RWPE2 (cell line): ENCODE data around the gene ATP8B3.

ENCODE experiments used
- ATAC-seq: fragments of 200-7000 bp; cut with Tn5 transposase; 3 replicates; pipeline ENCODE4 v1.9.1; 2021; ENCODE audit warnings: low read depth
- DNase-seq: peaks from one replicate; pipeline ENCODE4 v3.0.0-alpha.2; 2020; ENCODE audit warnings: low spot score
- H3K27ac ChIP-seq: fragments of 450-650 bp; 2 replicates; pipeline ENCODE4 v1.5.1; 2017; ENCODE audit warnings: mild to moderate bottlenecking; ENCODE audit not compliant: poor library complexity, severe bottlenecking
- H3K27me3 ChIP-seq: fragments of 250-450 bp; sonication (Bioruptor Pico); 2 replicates; pipeline ENCODE4 v1.5.1; 2021; ENCODE audit warnings: mild to moderate bottlenecking, moderate library complexity; ENCODE audit not compliant: insufficient read depth, poor library complexity, severe bottlenecking
- H3K36me3 ChIP-seq: fragments of 250-450 bp; sonication (Bioruptor Pico); 2 replicates; pipeline ENCODE4 v1.5.1; 2020; ENCODE audit warnings: low read depth, mild to moderate bottlenecking, moderate library complexity
- H3K4me1 ChIP-seq: fragments of 250-450 bp; sonication (Bioruptor Pico); 2 replicates; pipeline ENCODE4 v1.5.1; 2021; ENCODE audit warnings: mild to moderate bottlenecking, moderate library complexity; ENCODE audit not compliant: insufficient read depth, poor library complexity, severe bottlenecking
- H3K4me3 ChIP-seq: fragments of 250-450 bp; sonication (Bioruptor Pico); 2 replicates; pipeline ENCODE4 v1.5.1; 2021; ENCODE audit warnings: mild to moderate bottlenecking, moderate library complexity; ENCODE audit not compliant: severe bottlenecking
- H3K9me3 ChIP-seq: fragments of 250-450 bp; sonication (Bioruptor Pico); 2 replicates; pipeline ENCODE4 v1.5.1; 2021; ENCODE audit warnings: mild to moderate bottlenecking, moderate library complexity; ENCODE audit not compliant: severe bottlenecking
- TF ChIP-seq, protein P1 (sequence below): fragments of 450-650 bp; IDR thresholded peaks from one replicate; pipeline ENCODE4 v1.5.1; 2017; ENCODE audit warnings: mild to moderate bottlenecking, moderate library complexity; ENCODE audit not compliant: poor library complexity, severe bottlenecking

Gene ATP8B3

DNA sequence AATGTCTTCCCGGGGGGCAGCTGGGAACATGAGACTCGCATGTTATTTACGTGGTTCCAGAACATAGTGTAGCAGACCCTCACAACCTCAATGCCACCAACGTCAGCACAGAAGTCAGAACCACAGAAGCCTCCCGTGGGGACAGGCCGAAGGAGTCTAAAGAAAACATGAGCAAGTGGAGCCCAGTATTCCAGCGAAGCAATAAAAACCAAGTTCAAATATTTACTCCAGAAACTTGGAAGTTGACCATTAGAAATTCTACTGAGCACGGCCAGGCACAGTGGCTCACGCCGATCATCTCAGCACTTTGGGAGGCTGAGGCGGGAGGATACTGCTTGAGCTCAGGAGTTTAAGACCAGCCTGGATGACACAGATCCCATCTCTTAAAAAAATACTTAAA, 17.9 kb upstream of the ATP8B3 start:
- no peak overlapping the region for H3K27ac ChIP-seq
- H3K36me3 ChIP-seq, result peaks cover 17% of the 10 kb centered on the region

GRCh38 chr19:1828279-1829238, 16.5 kb upstream of the ATP8B3 start:
- peaks cover 26% of the 10 kb centered on the region for H3K36me3 ChIP-seq
- no peak overlapping the region for H3K4me3 ChIP-seq
- no peaks in the 10 kb centered on the region for H3K27me3 ChIP-seq
- ATAC-seq (peak; percentile 13; the same call in 1 of the 3 replicates), DNase-seq (no peak)
- H3K27ac ChIP-seq, result no peak overlapping the region
- no peaks in the 10 kb centered on the region for H3K9me3 ChIP-seq
- TF ChIP-seq, protein P1, sequence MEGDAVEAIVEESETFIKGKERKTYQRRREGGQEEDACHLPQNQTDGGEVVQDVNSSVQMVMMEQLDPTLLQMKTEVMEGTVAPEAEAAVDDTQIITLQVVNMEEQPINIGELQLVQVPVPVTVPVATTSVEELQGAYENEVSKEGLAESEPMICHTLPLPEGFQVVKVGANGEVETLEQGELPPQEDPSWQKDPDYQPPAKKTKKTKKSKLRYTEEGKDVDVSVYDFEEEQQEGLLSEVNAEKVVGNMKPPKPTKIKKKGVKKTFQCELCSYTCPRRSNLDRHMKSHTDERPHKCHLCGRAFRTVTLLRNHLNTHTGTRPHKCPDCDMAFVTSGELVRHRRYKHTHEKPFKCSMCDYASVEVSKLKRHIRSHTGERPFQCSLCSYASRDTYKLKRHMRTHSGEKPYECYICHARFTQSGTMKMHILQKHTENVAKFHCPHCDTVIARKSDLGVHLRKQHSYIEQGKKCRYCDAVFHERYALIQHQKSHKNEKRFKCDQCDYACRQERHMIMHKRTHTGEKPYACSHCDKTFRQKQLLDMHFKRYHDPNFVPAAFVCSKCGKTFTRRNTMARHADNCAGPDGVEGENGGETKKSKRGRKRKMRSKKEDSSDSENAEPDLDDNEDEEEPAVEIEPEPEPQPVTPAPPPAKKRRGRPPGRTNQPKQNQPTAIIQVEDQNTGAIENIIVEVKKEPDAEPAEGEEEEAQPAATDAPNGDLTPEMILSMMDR, result no peak
- no peaks in the 10 kb centered on the region for H3K4me1 ChIP-seq

More for the DNA sequence above, 17.9 kb upstream of the ATP8B3 start:
- DNase-seq, result no peak
- no peak for ATAC-seq
- H3K4me1 ChIP-seq, result no peaks in the 10 kb centered on the region
- H3K27me3 ChIP-seq, result no peaks in the 10 kb centered on the region
- TF ChIP-seq, protein P1, result no peak
- H3K4me3 ChIP-seq, result no peak overlapping the region
- no peaks in the 10 kb centered on the region for H3K9me3 ChIP-seq

DNA sequence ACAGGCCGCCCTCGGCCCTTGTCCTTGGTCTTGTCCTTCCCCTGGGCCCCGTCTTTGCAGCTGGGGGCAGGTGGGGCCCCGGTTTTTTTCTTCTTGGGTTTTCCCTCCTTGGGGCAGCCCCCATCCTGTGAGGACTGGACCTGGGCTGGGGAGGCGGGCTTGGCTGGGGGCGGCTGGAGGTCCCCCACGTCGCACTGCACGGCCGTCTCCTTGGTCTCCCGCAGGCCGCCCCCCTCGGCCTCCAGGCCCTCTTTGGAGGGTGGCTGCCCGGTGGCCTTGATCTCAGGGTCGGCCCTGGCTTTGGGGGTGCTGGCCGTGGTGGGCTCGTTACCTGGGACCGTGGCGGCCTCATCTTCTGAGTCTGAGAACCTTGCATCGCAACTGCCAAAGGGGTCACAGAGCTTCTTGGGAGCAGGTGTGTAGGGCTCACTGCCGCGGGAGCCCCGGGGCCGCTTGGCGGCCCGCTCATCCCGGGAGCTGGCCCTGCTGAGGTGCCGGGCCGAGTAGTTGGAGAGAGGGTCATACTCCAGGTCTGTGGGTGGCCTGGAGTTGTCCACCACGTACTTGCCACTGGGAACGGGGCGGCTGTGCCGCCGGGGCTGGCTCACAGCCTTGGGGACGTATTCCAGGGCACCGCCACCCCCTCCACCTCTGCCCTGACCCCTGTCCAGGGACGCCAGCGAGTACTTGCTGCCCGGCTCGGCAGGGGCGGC, 15.6 kb upstream of the ATP8B3 start:
- no peaks in the 10 kb centered on the region for H3K4me1 ChIP-seq

GRCh38 chr19:1826557-1827521, 14.8 kb upstream of the ATP8B3 start:
- H3K9me3 ChIP-seq, result no peaks in the 10 kb centered on the region
- TF ChIP-seq, protein P1, result no peak
- no peak overlapping the region for H3K27ac ChIP-seq
- H3K4me1 ChIP-seq, result no peaks in the 10 kb centered on the region
- peaks cover 35% of the 10 kb centered on the region for H3K36me3 ChIP-seq
- DNase-seq (no peak), ATAC-seq (no peak)
- no peaks in the 10 kb centered on the region for H3K27me3 ChIP-seq
- H3K4me3 ChIP-seq, result no peak overlapping the region

More for the DNA sequence above, 15.6 kb upstream of the ATP8B3 start:
- Histone ChIP-seq H3K27ac (no peak overlapping the region), H3K9me3 (no peaks in the 10 kb centered on the region), H3K27me3 (no peaks in the 10 kb centered on the region), H3K4me3 (no peak overlapping the region), H3K36me3 (peaks cover 32% of the 10 kb centered on the region)
- ATAC-seq, result no peak
- TF ChIP-seq, protein P1, result no peak
- no peak for DNase-seq
